Activated T-cell treated with anti-CD3 and anti-CD28 coated beads, Interleukin-2, amount 50 U/mL, for 24 hours (primary cell): ENCODE measurements around the gene USP22.
"Not testable (repeated sequence)": the region's sequence is repeated elsewhere in the genome, so short reads cannot be mapped to it uniquely, and the experiment has no call there.

ENCODE experiments used
- DNase-seq: peaks from one replicate; pipeline ENCODE4 v3.0.0-alpha.2; 2020
- H3K27ac Mint-ChIP-seq: 2 replicates; pipeline ENCODE4 v1.8.0; 2020; ENCODE audit warnings: mild to moderate bottlenecking, mixed read lengths
- H3K27me3 Mint-ChIP-seq: 2 replicates; pipeline ENCODE4 v1.8.0; 2020; ENCODE audit warnings: mixed read lengths
- H3K36me3 Mint-ChIP-seq: 2 replicates; pipeline ENCODE4 v1.8.0; 2020; ENCODE audit warnings: low read depth, mixed read lengths
- H3K4me1 Mint-ChIP-seq: 2 replicates; pipeline ENCODE4 v1.8.0; 2020; ENCODE audit warnings: low read depth, mixed read lengths
- H3K4me3 Mint-ChIP-seq: 2 replicates; pipeline ENCODE4 v1.8.0; 2020; ENCODE audit warnings: mild to moderate bottlenecking, moderate library complexity, mixed read lengths
- H3K9me3 Mint-ChIP-seq: 2 replicates; pipeline ENCODE4 v1.8.0; 2020; ENCODE audit warnings: mixed read lengths

Gene USP22

DNA sequence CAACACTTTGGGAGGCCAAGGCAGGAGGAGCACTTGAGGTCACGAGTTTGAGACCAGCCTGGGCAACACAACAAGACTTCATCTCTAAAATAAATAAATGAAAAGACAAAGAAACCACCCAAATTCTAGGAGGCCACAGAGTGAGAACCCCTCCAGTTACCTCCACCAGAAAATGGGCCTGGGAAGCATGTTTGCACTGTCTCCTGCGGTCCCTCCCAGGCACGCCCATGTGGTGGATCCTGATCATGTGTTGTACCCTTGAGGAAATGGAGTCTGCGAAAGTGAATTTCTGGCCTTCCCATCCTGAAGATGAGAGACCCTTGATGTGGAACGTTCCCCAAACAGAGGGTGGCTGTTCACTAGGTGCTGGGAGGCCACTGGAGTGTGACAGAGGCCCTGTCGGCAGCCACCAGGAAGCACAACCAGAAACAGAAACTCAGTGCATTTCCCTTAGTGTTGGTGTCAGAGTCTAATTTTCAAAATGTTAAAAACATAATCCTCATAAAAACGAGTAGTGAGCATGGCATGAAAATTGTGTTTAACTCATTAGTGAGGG, 19.2 kb upstream of the USP22 start:
- H3K27ac Mint-ChIP-seq, result no peak overlapping the region
- no peaks in the 10 kb centered on the region for H3K4me1 Mint-ChIP-seq
- no peak for DNase-seq
- H3K9me3 Mint-ChIP-seq, result no peaks in the 10 kb centered on the region
- H3K27me3 Mint-ChIP-seq, result peaks cover 4% of the 10 kb centered on the region
- no peaks in the 10 kb centered on the region for H3K36me3 Mint-ChIP-seq
- H3K4me3 Mint-ChIP-seq, result no peak overlapping the region

- H3K9me3 Mint-ChIP-seq, result no peaks in the 10 kb centered on the region
- peaks cover 4% of the 10 kb centered on the region for H3K27me3 Mint-ChIP-seq
- no peak overlapping the region for H3K27ac Mint-ChIP-seq
- DNase-seq, result no peak
- H3K4me3 Mint-ChIP-seq, result no peak overlapping the region
- no peaks in the 10 kb centered on the region for H3K4me1 Mint-ChIP-seq
- H3K36me3 Mint-ChIP-seq, result no peaks in the 10 kb centered on the region
These were observed 18.5 kb upstream of the USP22 start for GRCh38 chr17:21061158-21061835.

GRCh38 chr17:21059761-21060160, 16.9 kb upstream of the USP22 start:
- Mint-ChIP-seq H3K9me3 (no peaks in the 10 kb centered on the region), H3K4me1 (no peaks in the 10 kb centered on the region), H3K36me3 (no peaks in the 10 kb centered on the region), H3K27ac (no peak overlapping the region), H3K4me3 (no peak overlapping the region), H3K27me3 (peaks cover 13% of the 10 kb centered on the region)
- no peak for DNase-seq

DNA sequence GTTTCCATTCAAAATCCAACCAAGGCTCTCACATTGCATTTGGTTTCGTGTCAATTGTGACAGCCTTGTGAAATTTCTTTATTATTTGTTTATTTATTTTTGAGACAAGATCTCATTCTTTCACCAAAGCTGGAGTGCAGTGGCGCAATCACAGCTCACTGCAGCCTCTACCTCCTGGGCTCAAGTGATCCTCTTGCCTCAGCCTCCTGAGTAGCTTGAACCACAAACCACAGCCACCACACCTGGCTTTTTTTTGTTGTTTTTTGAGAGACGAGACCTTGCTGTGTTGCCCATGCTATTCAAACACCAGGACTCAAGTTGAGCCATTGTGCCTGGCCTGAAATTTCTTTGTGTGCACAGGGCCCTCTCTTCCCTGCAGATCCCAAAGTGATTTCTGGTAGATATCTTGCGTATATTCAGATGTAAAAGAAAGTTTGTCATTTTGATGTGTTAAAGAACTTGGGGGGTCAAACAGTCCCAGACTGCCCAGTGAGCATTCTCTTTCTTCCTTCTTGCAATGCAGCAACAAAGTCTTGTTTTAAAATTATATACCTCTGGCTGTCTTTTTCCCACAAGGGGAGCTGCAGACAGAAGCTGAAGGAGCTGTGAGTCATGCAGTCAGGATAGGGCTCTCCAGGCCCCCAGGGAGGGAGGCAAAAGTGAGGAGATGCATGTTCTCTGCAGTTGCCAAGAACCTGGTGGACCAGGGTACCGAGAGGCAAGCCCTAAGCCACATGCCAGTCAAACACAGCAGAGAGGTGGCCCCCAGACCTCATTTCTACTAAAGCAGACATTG, 15.5 kb upstream of the USP22 start:
- DNase-seq, result no peak
- Mint-ChIP-seq H3K9me3 (no peaks in the 10 kb centered on the region), H3K4me3 (no peak overlapping the region), H3K36me3 (no peaks in the 10 kb centered on the region), H3K27ac (no peak overlapping the region), H3K4me1 (no peaks in the 10 kb centered on the region), H3K27me3 (peaks cover 18% of the 10 kb centered on the region)

DNA sequence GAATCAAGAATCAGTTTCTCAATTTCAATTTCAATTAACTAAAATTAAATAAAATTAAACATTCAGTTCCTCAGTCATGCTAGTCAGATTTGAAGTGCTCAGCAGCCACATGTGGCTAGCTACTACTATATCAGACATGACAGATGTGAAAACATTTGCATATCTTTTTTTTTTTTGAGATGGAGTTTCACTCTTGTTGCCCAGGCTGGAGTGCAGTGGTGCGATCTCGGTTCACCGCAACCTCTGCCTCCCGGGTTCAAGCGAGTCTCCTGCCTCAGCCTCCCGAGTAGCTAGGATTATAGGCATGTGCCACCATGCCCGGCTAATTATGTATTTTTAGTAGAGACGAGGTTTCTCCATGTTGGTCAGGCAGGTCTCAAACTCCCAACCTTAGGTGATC, 10.2 kb upstream of the USP22 start:
- H3K4me3 Mint-ChIP-seq, H3K9me3 Mint-ChIP-seq, H3K36me3 Mint-ChIP-seq, H3K4me1 Mint-ChIP-seq, DNase-seq, H3K27ac Mint-ChIP-seq: not testable (repeated sequence)
- peaks cover 32% of the 10 kb centered on the region for H3K27me3 Mint-ChIP-seq

DNA sequence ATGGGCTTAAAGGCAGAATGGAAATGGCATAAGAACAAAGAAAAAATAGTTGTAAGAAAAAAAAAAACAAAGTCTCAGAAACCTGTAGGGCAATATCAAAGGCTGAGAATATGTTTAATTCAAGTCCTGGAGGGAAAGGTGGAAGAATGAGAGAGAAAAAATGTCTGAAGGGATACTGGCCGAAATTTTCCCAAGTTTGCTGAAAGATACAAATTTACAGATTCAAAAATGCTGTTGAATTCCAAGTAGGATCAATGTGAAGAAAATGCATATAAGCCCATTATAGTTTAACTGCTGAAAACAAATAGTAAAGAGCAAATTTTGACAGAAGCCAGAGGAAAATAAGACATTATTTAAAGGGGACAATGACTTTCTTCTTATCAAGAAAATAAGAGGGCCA, 6.6 kb upstream of the USP22 start:
- no peak overlapping the region for H3K4me3 Mint-ChIP-seq
- H3K27me3 Mint-ChIP-seq, result peaks cover 16% of the 10 kb centered on the region
- no peak overlapping the region for H3K27ac Mint-ChIP-seq
- DNase-seq, result no peak
- no peaks in the 10 kb centered on the region for H3K4me1 Mint-ChIP-seq
- no peaks in the 10 kb centered on the region for H3K9me3 Mint-ChIP-seq
- H3K36me3 Mint-ChIP-seq, result no peaks in the 10 kb centered on the region

DNA sequence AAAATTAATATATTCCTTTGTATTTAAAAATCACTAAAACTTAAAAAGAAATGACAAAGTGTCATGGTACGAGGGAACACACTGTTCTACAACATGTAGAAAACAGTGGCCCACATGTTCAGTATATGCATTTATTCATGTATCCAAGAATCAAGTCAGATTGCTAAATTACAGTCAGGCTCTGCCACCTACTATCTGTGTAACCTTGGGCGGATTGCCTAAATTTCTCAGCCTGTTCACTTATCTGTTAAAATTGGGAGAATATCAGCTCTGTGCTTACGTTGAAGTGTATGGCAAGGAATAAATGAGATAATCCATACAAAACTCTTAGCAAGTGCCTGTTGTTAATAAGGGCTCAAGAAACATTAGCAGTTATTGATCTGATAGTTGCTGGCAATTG, 3.4 kb upstream of the USP22 start:
- H3K4me3 Mint-ChIP-seq, result no peak overlapping the region
- no peak overlapping the region for H3K27ac Mint-ChIP-seq
- DNase-seq, result no peak
- peaks cover 9% of the 10 kb centered on the region for H3K4me1 Mint-ChIP-seq
- peaks cover 4% of the 10 kb centered on the region for H3K27me3 Mint-ChIP-seq
- H3K9me3 Mint-ChIP-seq, result no peaks in the 10 kb centered on the region
- H3K36me3 Mint-ChIP-seq, result peaks cover 8% of the 10 kb centered on the region

DNA sequence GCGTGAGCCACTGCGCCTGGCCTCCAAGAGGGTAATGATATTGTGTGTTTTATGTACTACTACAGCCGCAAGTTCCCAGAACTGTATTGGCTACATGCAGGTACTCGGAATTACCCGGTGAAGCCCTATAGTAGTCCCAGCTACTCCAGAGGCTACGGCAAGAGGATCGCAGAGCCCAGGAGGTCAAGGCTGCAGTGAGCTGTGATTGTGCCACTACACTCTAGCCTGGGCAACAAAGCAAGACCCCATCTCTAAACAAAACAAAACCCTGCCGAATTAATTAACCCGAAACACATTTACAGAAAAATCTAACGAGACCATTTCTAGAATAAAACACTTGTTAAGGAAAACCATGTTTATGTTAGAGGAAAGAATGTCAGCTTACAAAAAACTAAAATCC, 2.2 kb upstream of the USP22 start:
- Mint-ChIP-seq H3K27ac (peak overlapping the region; percentile 94), H3K9me3 (no peaks in the 10 kb centered on the region), H3K4me3 (no peak overlapping the region), H3K36me3 (peaks cover 19% of the 10 kb centered on the region), H3K4me1 (peaks cover 16% of the 10 kb centered on the region), H3K27me3 (peaks cover 3% of the 10 kb centered on the region)
- no peak for DNase-seq

GRCh38 chr17:21043296-21044232, 753 bp upstream of the USP22 start:
- Mint-ChIP-seq H3K27me3 (no peaks in the 10 kb centered on the region), H3K27ac (peak overlapping the region; percentile 94), H3K9me3 (no peaks in the 10 kb centered on the region), H3K4me1 (peaks cover 26% of the 10 kb centered on the region), H3K4me3 (peak overlapping the region; percentile 78), H3K36me3 (peaks cover 29% of the 10 kb centered on the region)
- peak; percentile 97 for DNase-seq

GRCh38 chr17:21041741-21042457, 912 bp downstream of the USP22 start:
- peaks cover 38% of the 10 kb centered on the region for H3K4me1 Mint-ChIP-seq
- H3K36me3 Mint-ChIP-seq, result peaks cover 42% of the 10 kb centered on the region
- H3K4me3 Mint-ChIP-seq, result peak overlapping the region; percentile 99
- no peaks in the 10 kb centered on the region for H3K27me3 Mint-ChIP-seq
- no peaks in the 10 kb centered on the region for H3K9me3 Mint-ChIP-seq
- H3K27ac Mint-ChIP-seq, result peak overlapping the region; percentile 95
- peak; percentile 81 for DNase-seq

- DNase-seq, result peak; percentile 47
- H3K36me3 Mint-ChIP-seq, result peaks cover 60% of the 10 kb centered on the region
- H3K9me3 Mint-ChIP-seq, result no peaks in the 10 kb centered on the region
- H3K4me1 Mint-ChIP-seq, result peaks cover 56% of the 10 kb centered on the region
- peak overlapping the region; percentile 99 for H3K4me3 Mint-ChIP-seq
- peak overlapping the region; percentile 95 for H3K27ac Mint-ChIP-seq
- no peaks in the 10 kb centered on the region for H3K27me3 Mint-ChIP-seq
These were observed 2.8 kb downstream of the USP22 start for GRCh38 chr17:21039839-21040575.

- Mint-ChIP-seq H3K36me3 (peaks cover 80% of the 10 kb centered on the region), H3K27me3 (no peaks in the 10 kb centered on the region), H3K4me1 (peaks cover 73% of the 10 kb centered on the region), H3K27ac (peak overlapping the region; percentile 70), H3K4me3 (no peak overlapping the region), H3K9me3 (no peaks in the 10 kb centered on the region)
- DNase-seq, result no peak
These were observed 5.6 kb downstream of the USP22 start for GRCh38 chr17:21037117-21037803.

DNA sequence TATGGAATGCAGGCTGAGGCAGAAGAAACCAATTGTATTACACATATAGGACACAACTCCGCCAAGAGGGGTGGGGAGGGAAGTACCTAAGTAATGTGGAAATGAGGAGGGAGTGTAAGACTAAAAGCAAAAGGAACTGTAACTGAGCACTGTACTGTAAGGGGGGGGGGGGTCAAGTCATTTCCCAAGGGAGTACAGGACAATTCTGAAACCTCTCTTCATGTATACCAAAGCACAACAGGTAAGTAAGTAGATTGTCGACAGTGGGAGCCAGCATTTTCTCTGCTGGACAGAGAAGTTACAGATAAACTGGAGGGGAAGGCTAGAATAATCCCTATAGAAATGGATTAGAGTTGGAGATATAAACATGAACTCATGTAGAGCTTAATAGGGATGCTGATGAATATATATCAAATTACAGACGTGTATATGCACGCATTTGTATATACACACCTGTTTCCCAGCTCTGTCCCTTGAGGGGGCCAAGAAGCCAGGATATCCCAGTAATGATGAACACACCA, 6.4 kb downstream of the USP22 start:
- Mint-ChIP-seq H3K4me3 (no peak overlapping the region), H3K27ac (peak overlapping the region; percentile 70), H3K36me3 (peaks cover 80% of the 10 kb centered on the region), H3K9me3 (no peaks in the 10 kb centered on the region), H3K4me1 (peaks cover 80% of the 10 kb centered on the region), H3K27me3 (no peaks in the 10 kb centered on the region)
- DNase-seq, result no peak
